Trophoblast cell (in vitro differentiated cells and primary cell): Measurements from ENCODE around the gene UCK1.

Source experiments
- DNase-seq, 2 donors: peaks; one replicate each; pipeline ENCODE4 v3.0.0-alpha.2; 2016
- H2AFZ ChIP-seq: 2 replicates; pipeline ENCODE4 v1.6.1; 2013; ENCODE audit warnings: low read length, moderate library complexity, mild to moderate bottlenecking; ENCODE audit not compliant: insufficient read depth, poor library complexity
- H2AK5ac ChIP-seq: 2 replicates; pipeline ENCODE4 v1.6.1; 2013; ENCODE audit warnings: mild to moderate bottlenecking, low read length
- H2BK120ac ChIP-seq: 2 replicates; pipeline ENCODE4 v1.6.1; 2013; ENCODE audit warnings: low read length, mild to moderate bottlenecking, moderate library complexity; ENCODE audit not compliant: insufficient read depth, poor library complexity
- H2BK12ac ChIP-seq: 2 replicates; pipeline ENCODE4 v1.6.1; 2013; ENCODE audit warnings: mild to moderate bottlenecking, low read length, moderate library complexity
- H2BK5ac ChIP-seq: 2 replicates; pipeline ENCODE4 v1.6.1; 2013; ENCODE audit warnings: low read length, low read depth, moderate library complexity, mild to moderate bottlenecking; ENCODE audit not compliant: poor library complexity
- H3K14ac ChIP-seq: 2 replicates; pipeline ENCODE4 v1.6.1; 2013; ENCODE audit warnings: mild to moderate bottlenecking, low read length
- H3K18ac ChIP-seq: 2 replicates; pipeline ENCODE4 v1.6.1; 2013; ENCODE audit warnings: mild to moderate bottlenecking, low read length
- H3K23ac ChIP-seq: 2 replicates; pipeline ENCODE4 v1.6.1; 2013; ENCODE audit warnings: low read length
- H3K27ac ChIP-seq: 2 replicates; pipeline ENCODE4 v1.5.1; 2013; ENCODE audit warnings: low read depth, mild to moderate bottlenecking, inconsistent platforms, low read length, moderate library complexity
- H3K27me3 ChIP-seq: 2 replicates; pipeline ENCODE4 v1.6.1; 2013; ENCODE audit warnings: inconsistent platforms, mild to moderate bottlenecking, low read length, moderate library complexity; ENCODE audit not compliant: insufficient read depth
- H3K36me3 ChIP-seq, 2 experiments: 1 replicate in 1 of 2; 2 replicates in 1 of 2; pipeline ENCODE4 v1.6.1; 2013; ENCODE audit warnings: low read length in 2 of 2, mild to moderate bottlenecking in 2 of 2, moderate library complexity in 1 of 2; ENCODE audit not compliant: insufficient read depth in 2 of 2, control insufficient read depth in 1 of 2
- H3K4ac ChIP-seq: 2 replicates; pipeline ENCODE4 v1.6.1; 2013; ENCODE audit warnings: low read depth, mild to moderate bottlenecking, low read length, moderate library complexity
- H3K4me1 ChIP-seq, 2 experiments: 1 replicate in 1 of 2; 2 replicates in 1 of 2; pipeline ENCODE4 v1.6.1; 2013; ENCODE audit warnings: low read length in 2 of 2, mild to moderate bottlenecking in 2 of 2, moderate library complexity in 1 of 2; ENCODE audit not compliant: insufficient read depth in 2 of 2, control insufficient read depth in 1 of 2
- H3K4me2 ChIP-seq: 2 replicates; pipeline ENCODE4 v1.6.1; 2013; ENCODE audit warnings: inconsistent platforms, mild to moderate bottlenecking, low read length, moderate library complexity
- H3K4me3 ChIP-seq: 2 replicates; pipeline ENCODE4 v1.5.1; 2013; ENCODE audit warnings: mild to moderate bottlenecking, low read depth, low read length, inconsistent platforms
- H3K79me1 ChIP-seq: one replicate; pipeline ENCODE4 v1.6.1; 2013; ENCODE audit warnings: low read length
- H3K79me2 ChIP-seq: 2 replicates; pipeline ENCODE4 v1.6.1; 2013; ENCODE audit warnings: low read length, mild to moderate bottlenecking; ENCODE audit not compliant: control insufficient read depth, insufficient read depth, poor library complexity
- H3K9ac ChIP-seq: 2 replicates; pipeline ENCODE4 v1.6.1; 2013; ENCODE audit warnings: mild to moderate bottlenecking, low read length
- H3K9me3 ChIP-seq: 2 replicates; pipeline ENCODE4 v1.6.1; 2013; ENCODE audit warnings: low read depth, mild to moderate bottlenecking, control low read depth, inconsistent platforms, low read length; ENCODE audit not compliant: insufficient read depth
- H4K12ac ChIP-seq: 2 replicates; pipeline ENCODE4 v1.6.1; 2013; ENCODE audit warnings: low read depth, mild to moderate bottlenecking, low read length, moderate library complexity
- H4K8ac ChIP-seq: 2 replicates; pipeline ENCODE4 v1.6.1; 2013; ENCODE audit warnings: low read depth, mild to moderate bottlenecking, low read length, moderate library complexity
- H4K91ac ChIP-seq: one replicate; pipeline ENCODE4 v1.6.1; 2013; ENCODE audit warnings: low read depth, mild to moderate bottlenecking, low read length, moderate library complexity
- WGBS: extraction: QIAGEN DNeasy Blood & Tissue Kit; methylation state at CpG from one replicate; pipeline ENCODE4 v1.1.7; 2013; ENCODE audit warnings: missing lambda C conversion rate; ENCODE audit not compliant: insufficient read length, insufficient coverage; ENCODE audit errors: extremely low coverage; 5-methylcytosine and 5-hydroxymethylcytosine counted together

The UCK1 gene

GRCh38 chr9:131494296-131494870 lies 36.7 kb downstream of the UCK1 start:
- Histone ChIP-seq H2BK120ac (no peak overlapping the region), H2BK12ac (no peak overlapping the region), H3K4me3 (no peak overlapping the region), H3K79me2 (no peaks in the 10 kb centered on the region), H3K4me1 (no peaks in the 10 kb centered on the region), H4K12ac (no peak overlapping the region), H3K23ac (no peak overlapping the region), H2AK5ac (no peak overlapping the region), H2AFZ (no peak overlapping the region), H3K27me3 (no peaks in the 10 kb centered on the region), H3K79me1 (no peaks in the 10 kb centered on the region), H3K4ac (no peak overlapping the region), H3K36me3 (peaks cover 93 to 97% of the 10 kb centered on the region in 2 experiments), H3K9ac (no peak overlapping the region), H3K27ac (no peak overlapping the region), H4K91ac (no peak overlapping the region), H3K14ac (no peak overlapping the region), H3K4me2 (no peak overlapping the region), H4K8ac (no peak overlapping the region), H3K18ac (no peak overlapping the region), H3K9me3 (no peaks in the 10 kb centered on the region), H2BK5ac (no peak overlapping the region)
- no peak for DNase-seq
- no CpG with 5 or more reads among the region's 22 CpGs for WGBS

GRCh38 chr9:131492070-131492469 lies 39.0 kb downstream of the UCK1 start:
- Histone ChIP-seq H4K12ac (no peak overlapping the region), H2BK5ac (no peak overlapping the region), H3K27ac (no peak overlapping the region), H3K4ac (no peak overlapping the region), H3K9ac (no peak overlapping the region), H3K4me3 (no peak overlapping the region), H3K36me3 (peaks cover 96 to 99% of the 10 kb centered on the region in 2 experiments), H3K18ac (no peak overlapping the region), H3K23ac (no peak overlapping the region), H2AK5ac (no peak overlapping the region), H3K4me1 (no peaks in the 10 kb centered on the region), H3K27me3 (no peaks in the 10 kb centered on the region), H2BK120ac (no peak overlapping the region), H3K14ac (no peak overlapping the region), H3K9me3 (peaks cover 1% of the 10 kb centered on the region), H4K91ac (no peak overlapping the region), H3K79me2 (no peaks in the 10 kb centered on the region), H4K8ac (no peak overlapping the region), H2BK12ac (no peak overlapping the region), H3K4me2 (no peak overlapping the region), H2AFZ (no peak overlapping the region), H3K79me1 (no peaks in the 10 kb centered on the region)
- no CpG with 5 or more reads among the region's 6 CpGs for WGBS
- DNase-seq = no peak

- Histone ChIP-seq H4K12ac (no peak overlapping the region), H3K79me1 (no peaks in the 10 kb centered on the region), H3K4me3 (no peak overlapping the region), H3K4me1 (no peaks in the 10 kb centered on the region), H4K91ac (no peak overlapping the region), H3K23ac (no peak overlapping the region), H3K14ac (no peak overlapping the region), H3K4me2 (no peak overlapping the region), H2BK12ac (no peak overlapping the region), H3K36me3 (peaks cover 94 to 99% of the 10 kb centered on the region in 2 experiments), H2AK5ac (no peak overlapping the region), H4K8ac (no peak overlapping the region), H3K79me2 (no peaks in the 10 kb centered on the region), H3K4ac (no peak overlapping the region), H3K18ac (no peak overlapping the region), H3K27me3 (no peaks in the 10 kb centered on the region), H3K9ac (no peak overlapping the region), H2AFZ (no peak overlapping the region), H2BK120ac (no peak overlapping the region), H3K27ac (no peak overlapping the region), H3K9me3 (peaks cover 2% of the 10 kb centered on the region), H2BK5ac (no peak overlapping the region)
- no CpG with 5 or more reads among the region's 20 CpGs for WGBS
- no peak for DNase-seq
Measured at GRCh38 chr9:131491001-131491710, 39.9 kb downstream of the UCK1 start.

- no peak for DNase-seq
- Histone ChIP-seq H2AK5ac (no peak overlapping the region), H2BK5ac (no peak overlapping the region), H3K27ac (no peak overlapping the region), H4K8ac (no peak overlapping the region), H3K9ac (no peak overlapping the region), H2BK120ac (no peak overlapping the region), H3K14ac (no peak overlapping the region), H4K12ac (no peak overlapping the region), H3K9me3 (peaks cover 4% of the 10 kb centered on the region), H3K27me3 (no peaks in the 10 kb centered on the region), H3K4me1 (no peaks in the 10 kb centered on the region), H3K4me3 (no peak overlapping the region), H3K4ac (no peak overlapping the region), H3K36me3 (peaks cover 94 to 99% of the 10 kb centered on the region in 2 experiments), H3K79me2 (no peaks in the 10 kb centered on the region), H3K79me1 (no peaks in the 10 kb centered on the region), H4K91ac (no peak overlapping the region), H3K4me2 (no peak overlapping the region), H2AFZ (no peak overlapping the region), H3K23ac (no peak overlapping the region), H2BK12ac (no peak overlapping the region), H3K18ac (no peak overlapping the region)
- WGBS = no CpG with 5 or more reads among the region's 8 CpGs
Measured at GRCh38 chr9:131490514-131490913, 40.5 kb downstream of the UCK1 start.
